HG02973 (cell line): Measurements from ENCODE around the gene ATP13A3.
"Not testable (repeated sequence)": the region's sequence is repeated elsewhere in the genome, so short reads cannot be mapped to it uniquely, and the experiment has no call there.

Experiments
- ATAC-seq: cut with Tn5 transposase; IDR thresholded peaks from one replicate; pipeline ENCODE4 v1.9.1; 2021; ENCODE audit warnings: moderate library complexity; ENCODE audit not compliant: unreplicated experiment

ATP13A3 gene

DNA sequence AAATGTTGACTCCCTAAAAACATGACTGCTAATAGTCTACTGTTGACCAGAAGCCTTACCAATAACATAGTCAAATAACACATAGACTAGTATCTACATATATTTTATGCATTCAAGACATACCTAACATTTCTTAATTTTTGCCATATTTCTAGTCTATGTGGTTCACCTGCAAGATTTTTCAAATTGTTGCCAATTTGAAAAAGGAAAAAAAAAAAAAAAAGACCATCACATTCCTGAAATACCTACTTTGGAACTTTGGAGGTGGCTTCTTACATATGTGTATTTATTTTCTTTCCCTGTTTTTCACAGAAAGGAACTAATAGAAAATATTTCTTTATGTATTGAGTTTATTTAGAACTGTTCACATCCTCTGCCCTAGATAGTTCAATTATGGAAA is 13.4 kb upstream of the ATP13A3 start:
- ATAC-seq, result no peak

DNA sequence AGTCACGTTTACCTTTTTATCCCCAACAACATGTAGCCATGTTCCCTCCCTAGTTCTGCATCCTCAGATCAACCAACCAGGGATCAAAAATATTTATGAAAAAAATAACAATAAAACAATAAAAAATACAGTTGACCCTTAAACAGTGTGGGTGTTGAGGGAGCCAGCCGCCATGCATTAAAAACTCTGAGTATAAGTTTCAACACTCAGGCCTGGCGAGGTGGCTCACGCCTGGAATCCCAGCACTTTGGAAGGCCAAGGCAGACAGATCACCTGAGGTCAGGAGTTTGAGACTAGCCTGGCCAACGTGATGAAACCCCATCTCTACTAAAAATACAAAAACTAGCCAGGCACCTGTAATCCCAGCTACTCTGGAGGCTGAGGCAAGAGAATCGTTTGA is 12.7 kb upstream of the ATP13A3 start:
- not testable (repeated sequence) for ATAC-seq

DNA sequence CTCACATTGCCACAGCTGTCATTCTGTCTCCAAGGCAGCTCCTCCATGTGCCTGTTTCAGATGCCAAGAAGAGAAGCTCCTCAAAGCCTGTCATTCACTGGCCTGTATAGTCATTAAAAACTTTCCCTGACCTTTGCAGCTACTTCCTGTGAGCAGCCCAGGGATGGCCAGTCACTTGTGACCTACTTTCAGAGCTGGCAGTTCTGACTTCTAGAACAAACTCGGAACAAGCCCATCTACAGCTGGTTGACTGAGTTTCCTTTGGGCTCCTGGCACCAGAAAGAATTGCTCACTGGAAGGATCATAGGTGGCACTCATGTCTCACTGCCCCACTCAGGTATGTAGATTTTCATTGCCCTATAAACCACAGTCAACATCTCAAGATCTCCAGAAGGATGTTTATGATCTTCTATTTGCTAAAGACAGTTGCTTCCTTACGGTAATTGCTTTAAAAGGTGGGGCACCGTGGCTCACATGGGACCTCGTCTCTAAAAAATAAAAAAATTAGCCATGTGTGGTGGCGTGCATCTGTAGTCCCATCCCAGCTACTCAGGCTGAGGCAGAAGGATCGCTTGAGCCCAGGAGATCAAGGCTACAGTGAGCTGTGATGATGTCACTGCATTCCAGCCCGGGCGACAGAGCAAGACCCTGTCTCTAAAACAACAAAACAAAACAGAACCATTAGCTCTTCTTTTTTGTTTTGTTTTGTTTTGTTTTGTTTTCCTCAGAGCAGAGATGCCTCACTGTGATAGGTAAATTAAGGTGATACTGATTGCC is 11.2 kb upstream of the ATP13A3 start:
- ATAC-seq, result no peak

GRCh38 chr3:194496217-194496919 is 9.6 kb upstream of the ATP13A3 start:
- no peak for ATAC-seq

DNA sequence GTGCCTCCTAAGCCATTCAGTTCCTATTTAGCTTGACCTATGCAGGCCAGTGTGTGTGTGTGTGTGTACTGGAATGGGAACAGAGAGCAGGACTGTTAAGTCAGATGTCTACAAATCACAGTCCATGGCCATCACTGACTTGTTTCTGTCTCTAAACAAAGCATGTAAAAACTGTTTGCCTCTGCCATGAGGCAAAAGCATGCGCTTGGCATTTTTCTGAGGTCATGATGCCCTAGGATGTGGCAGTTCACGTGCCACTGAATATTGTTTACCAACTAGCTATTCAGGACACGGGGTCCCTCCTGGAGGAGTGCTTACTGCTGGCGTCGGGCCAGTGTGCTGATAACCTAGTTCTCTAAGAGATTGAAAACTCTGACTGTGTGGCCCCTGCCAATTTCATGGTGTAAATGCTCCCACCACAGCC is 8.2 kb upstream of the ATP13A3 start:
- ATAC-seq, result no peak

DNA sequence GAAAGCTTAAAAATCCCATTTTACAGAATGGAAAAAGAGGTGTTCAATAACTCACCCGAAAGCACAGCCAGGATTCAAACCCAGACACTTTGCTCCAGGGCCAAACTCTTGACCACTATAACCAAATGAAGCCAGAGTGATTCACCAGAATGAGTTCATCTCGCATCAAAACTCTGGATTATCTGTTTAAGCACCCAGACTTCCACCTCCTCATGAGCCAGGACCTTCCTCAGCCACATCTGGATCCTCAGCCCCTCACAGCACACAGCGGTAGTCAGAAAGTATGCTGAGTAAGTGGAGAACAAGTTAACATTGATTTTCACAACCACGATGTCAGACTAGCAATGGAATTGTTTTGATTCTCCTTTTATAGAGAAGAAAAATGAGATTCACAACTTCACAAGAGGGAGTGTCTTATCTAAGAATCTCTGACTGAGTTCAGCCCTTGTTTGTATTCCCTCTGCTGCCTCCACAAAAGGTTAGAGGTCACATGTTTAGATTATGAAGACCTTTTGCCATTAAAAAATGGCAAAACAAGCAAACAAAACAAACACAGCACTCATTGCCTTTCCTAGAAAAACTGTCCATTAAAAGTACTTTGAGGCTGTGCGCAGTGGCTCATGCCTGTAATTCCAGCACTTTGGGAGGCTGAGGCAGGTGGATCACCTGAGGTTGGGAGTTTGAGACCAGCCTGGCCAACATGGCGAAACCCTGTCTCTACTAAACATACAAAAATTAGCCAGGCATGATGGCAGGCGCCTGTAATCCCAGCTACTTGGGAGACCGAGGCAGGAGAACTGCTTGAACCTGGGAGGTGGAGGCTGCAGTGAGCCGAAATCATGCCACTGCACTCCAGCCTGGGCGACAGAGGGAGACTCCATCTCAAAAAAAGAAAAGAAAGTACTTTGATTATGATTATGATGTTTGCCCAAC is 7.5 kb upstream of the ATP13A3 start:
- not testable (repeated sequence) for ATAC-seq

DNA sequence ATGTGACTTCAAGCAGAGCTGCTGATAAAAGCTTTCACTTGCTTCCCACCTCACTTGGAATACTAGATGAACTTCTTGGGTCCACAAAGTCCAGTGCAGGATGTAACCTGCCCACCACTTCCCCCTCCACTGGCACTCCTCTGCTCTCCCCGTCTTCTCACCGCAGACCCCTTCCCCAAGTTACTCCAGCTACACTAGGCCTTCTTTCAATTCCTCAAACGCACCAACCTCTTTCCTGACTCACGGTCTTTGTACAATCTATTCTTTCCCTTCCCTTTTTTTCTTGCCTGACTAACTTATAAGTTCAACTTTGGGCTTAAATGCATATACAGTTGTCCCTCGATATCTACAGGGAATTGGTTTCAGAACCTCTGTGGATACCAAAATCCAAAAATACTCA is 5.2 kb upstream of the ATP13A3 start:
- no peak for ATAC-seq

DNA sequence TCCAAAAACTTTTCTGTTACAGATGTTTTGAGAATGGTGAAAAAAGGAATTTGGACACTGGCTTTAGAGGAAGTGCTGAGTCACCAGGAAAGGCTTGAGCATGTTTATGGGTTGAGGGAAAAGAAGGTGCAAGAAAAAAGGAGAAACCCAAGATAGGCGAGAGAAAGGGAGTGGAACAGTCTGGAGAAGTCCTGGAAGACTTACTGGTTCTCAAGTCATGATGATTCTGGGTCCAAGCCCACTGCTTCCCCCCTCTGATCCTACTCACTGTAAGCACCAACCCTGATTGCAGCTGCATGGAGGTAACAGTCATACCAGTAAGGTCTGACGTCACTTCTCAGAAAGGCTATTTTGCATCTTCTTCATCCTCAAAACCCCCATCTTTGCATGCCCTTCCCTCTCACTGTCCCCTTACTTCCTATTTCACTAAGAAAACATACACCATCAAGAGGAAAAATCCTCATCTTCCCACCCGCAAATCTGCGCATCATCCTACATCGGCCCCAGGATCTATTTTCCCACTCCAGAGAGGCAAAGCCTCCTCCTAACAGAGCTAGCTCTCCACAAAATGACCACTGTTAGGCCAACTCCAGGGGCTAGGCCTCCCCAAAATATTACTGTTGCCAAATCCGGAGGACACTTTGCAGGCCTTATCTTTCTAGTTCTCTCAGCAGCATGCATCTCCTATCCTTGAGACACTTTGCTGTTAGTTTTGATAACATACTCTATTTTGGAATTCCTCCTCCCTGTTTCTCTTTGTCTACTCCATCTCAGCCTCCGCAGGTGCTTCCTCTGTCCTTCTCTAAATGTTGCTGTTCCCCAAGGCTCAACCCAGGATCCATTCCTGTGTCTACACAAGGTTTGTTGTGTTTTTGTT is 3.2 kb upstream of the ATP13A3 start:
- peak; percentile 37 for ATAC-seq

GRCh38 chr3:194488055-194488742 is 1.4 kb upstream of the ATP13A3 start:
- no peak for ATAC-seq

- ATAC-seq, result peak; percentile 27
Measured at GRCh38 chr3:194487289-194488054, 670 bp upstream of the ATP13A3 start.

GRCh38 chr3:194485881-194486539 is 792 bp downstream of the ATP13A3 start:
- peak; percentile 5 for ATAC-seq

- no peak for ATAC-seq
Measured at GRCh38 chr3:194485468-194485880, 1.3 kb downstream of the ATP13A3 start.

- no peak for ATAC-seq
Measured at GRCh38 chr3:194484614-194485013, 2.2 kb downstream of the ATP13A3 start.

DNA sequence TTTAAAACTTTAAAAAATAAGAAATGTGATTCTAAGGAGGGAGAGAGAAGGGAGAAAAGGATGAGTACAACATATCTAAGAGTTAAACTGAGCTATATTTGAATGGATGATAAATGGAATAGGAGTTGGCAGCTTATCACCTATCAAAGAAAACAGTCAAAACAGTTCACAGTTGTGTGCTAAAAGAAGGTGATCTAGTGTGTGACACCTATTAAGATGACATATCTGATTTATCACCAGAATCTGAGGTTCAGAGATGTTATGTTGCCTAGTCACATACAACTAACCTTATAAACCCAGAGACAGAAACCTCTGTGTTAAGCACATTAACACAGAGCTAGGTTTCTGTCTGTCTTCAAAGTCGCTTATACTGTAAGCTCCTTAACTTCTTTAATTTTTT is 3.0 kb downstream of the ATP13A3 start:
- no peak for ATAC-seq

- ATAC-seq, result not testable (repeated sequence)
Measured at GRCh38 chr3:194482830-194483229, 4.0 kb downstream of the ATP13A3 start.

DNA sequence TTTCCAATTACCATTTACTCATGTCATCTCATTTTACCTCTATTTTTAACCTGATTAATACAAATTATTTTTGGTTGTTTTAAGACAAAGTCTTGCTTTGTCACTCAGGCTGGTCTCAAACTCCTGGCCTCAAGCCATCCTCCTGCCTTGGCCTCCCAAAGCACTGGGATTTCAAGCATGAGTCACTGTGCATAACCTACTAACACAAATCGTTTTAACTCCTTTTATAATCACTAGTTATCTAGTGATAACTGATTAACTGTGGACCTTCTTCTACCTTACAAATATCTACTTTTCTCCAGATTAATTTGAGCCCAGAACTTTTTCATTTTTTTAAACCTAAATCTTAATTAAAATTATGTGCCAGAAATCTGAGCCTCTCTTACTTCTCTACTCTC is 4.6 kb downstream of the ATP13A3 start:
- no peak for ATAC-seq

DNA sequence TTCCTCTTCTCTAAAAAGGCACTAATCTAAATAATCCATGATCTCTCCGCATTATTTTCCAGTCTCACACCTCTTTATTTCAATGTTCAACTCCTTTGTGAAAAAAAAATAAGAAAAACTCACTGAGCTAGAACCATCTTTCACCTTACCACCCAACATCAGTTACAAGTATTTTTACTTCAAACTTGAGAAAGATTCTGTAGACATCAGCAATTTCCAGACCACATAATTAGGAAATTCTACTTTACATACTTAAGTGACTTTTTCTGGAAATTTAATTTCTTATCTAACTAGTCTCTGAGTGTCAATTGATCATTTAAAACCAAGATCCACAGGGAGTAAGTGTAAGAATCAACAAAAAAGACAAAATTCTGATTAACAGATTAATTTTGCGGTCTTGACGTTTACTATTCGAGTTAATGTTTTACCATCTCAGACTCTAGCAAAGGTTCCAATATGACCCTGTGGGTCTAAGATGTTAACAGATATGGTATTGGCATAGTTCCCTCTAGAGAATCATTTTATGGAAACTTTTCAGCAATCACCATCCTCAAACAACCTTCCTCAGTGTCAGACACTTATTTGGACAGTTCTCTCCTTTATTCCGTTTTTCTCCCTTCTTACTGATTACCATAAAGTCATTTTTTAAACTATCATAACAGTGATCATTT is 5.1 kb downstream of the ATP13A3 start:
- no peak for ATAC-seq

DNA sequence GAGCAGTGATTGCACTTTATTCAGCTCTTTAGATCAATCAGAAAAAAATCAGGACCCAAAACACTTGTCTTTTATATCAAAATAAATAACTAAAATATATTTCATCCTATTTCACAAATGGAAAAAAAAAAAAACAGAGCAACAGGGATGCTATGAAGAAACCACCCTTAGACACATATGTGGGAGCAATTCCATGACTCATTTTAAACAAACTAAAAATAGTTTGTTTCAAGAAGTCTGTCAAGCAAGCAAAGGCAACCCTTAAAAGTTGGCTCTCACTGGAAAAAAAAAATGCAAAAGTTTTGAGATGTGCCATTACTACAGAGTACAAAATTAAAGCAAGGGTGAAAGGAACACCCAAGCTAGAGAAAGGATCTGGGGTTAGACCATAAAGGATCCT is 5.7 kb downstream of the ATP13A3 start:
- ATAC-seq, result no peak
